Cardiac fibroblast (primary cell): ENCODE measurements around the gene PDZD7.

Experiments
- DNase-seq, 2 donors: peaks; one replicate each; pipeline versions ENCODE4 v3.0.0 to v3.0.0-alpha.2; 2010; ENCODE audit warnings: low read depth in 2 of 2
- H3K4me3 ChIP-seq, 2 donors: replicated peaks in 1 of 2; 1 replicate in 1 of 2; 2 replicates in 1 of 2; pipeline ENCODE4 v1.5.1; 2011; ENCODE audit warnings: low read depth in 2 of 2, low read length in 2 of 2, mild to moderate bottlenecking in 2 of 2, moderate library complexity in 1 of 2
- TF ChIP-seq, protein P1 (sequence below): IDR thresholded peaks from one replicate; pipeline ENCODE4 v1.5.1; 2011; ENCODE audit warnings: low read depth, mild to moderate bottlenecking, low read length, inconsistent platforms

The PDZD7 gene

DNA sequence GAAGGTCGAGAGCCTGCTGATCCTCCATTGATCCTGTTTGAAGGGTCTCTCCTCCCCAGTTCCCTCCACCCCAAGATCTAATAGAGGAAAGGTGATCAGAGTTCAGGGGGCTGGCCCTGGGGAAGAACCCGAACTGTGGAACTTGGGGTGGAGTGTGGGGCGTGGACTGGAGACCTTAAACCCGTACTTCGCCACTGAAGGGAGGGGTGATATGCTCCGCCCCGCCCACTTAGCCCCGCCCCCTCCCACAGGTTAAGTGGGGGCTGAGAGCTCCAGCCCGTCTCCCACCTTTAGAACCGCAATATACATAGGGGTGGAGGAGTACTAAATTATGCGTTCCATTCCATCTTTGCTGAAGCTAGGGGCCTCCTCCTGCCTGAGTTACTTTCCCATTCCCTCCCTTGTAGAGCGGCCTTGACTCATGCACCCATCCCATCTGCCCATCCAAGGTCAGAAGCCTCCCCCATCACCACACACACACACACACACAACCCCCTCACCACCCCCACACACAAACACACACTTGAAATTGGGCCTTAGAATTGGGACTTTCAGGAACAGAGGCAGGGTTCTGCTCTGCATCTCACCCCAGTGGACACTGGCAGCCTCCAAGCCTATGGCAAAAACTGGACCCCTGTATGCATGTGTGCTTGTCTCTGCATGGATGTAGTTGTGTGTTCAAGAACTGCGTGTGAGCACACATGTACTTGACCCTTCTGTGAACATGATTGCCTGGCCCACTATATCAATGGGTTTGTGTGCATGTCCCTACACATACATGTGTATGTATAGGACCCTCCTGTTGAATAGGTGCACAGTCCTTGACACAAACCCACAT, 60.6 kb downstream of the PDZD7 start:
- no peak for DNase-seq
- peak overlapping the region; percentile 58 to 62 for H3K4me3 ChIP-seq
- TF ChIP-seq, protein P1, sequence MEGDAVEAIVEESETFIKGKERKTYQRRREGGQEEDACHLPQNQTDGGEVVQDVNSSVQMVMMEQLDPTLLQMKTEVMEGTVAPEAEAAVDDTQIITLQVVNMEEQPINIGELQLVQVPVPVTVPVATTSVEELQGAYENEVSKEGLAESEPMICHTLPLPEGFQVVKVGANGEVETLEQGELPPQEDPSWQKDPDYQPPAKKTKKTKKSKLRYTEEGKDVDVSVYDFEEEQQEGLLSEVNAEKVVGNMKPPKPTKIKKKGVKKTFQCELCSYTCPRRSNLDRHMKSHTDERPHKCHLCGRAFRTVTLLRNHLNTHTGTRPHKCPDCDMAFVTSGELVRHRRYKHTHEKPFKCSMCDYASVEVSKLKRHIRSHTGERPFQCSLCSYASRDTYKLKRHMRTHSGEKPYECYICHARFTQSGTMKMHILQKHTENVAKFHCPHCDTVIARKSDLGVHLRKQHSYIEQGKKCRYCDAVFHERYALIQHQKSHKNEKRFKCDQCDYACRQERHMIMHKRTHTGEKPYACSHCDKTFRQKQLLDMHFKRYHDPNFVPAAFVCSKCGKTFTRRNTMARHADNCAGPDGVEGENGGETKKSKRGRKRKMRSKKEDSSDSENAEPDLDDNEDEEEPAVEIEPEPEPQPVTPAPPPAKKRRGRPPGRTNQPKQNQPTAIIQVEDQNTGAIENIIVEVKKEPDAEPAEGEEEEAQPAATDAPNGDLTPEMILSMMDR: no peak

DNA sequence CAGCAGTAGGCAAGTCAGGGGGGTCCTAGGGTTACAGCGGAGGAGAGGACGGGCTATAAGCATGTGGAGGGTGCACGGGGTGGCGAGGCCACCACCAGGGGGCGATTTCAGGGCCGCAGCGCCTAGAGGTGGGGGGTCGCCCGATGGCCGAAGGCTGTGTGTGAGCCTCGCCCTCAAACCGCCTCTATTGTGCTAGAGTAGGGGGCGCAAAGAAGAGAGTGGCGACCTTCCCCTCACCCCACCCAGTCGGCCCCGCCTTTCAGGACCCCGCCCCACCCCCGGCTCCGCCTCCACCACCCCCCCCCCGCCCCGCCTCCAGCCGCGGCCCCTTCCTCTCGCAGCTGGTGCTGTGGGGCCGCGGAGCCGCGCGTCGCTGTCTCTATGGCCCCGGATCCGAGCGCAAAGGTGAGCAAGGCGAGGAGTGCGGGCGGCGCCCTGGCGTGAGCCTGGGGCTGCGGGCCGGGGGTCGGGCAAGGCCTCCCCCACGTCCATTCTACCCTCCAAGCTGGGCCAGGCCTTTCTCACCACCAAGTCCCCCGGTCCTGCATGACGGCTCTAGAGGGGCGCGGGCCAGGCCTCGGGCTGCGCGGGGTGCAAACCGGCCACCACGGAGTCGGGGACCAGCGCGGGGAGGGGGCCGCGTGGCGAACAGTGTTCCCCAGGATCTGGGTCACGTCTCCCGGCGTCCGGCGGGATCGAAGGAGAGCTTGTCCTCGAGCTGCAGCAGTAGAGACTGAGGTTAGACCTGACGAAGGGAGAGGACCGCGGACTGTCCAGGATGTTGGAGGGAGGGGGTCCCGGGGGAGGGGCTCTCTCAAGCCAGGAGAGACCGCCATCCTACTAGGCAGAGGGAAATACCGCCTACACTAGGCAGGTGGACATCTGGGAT, 61.5 kb downstream of the PDZD7 start, which contains the start of gene SEMA4G:
TSS of gene SEMA4G (plus strand) at position 318 of the 889 bp plus-strand sequence. CDS start 3,409 bp downstream, outside the sequence.
- DNase-seq: peak; percentile 27 to 33
- peak within 1 kb of the TSS; percentile 58 to 62 for H3K4me3 ChIP-seq
- TF ChIP-seq, protein P1: peak; percentile 88

DNA sequence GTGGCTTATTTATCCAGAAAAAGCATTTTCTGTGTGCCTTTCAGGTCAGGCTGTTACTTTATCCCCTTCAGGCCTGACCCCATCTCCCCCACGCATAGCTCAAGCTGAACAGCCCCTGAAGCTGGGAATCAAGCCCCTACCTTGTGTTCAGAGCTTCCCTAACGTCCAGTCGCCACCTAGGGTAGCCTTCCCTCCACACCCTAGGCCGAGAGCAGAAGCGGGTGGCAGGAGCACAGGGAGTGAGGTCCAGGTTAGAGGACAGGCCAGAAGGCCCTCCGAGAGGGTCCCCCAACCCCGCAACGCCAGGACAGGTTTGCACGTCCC, 62.1 kb downstream of the PDZD7 start:
- no peak for DNase-seq
- peak overlapping the region; percentile 58 to 62 for H3K4me3 ChIP-seq
- TF ChIP-seq, protein P1: no peak

DNA sequence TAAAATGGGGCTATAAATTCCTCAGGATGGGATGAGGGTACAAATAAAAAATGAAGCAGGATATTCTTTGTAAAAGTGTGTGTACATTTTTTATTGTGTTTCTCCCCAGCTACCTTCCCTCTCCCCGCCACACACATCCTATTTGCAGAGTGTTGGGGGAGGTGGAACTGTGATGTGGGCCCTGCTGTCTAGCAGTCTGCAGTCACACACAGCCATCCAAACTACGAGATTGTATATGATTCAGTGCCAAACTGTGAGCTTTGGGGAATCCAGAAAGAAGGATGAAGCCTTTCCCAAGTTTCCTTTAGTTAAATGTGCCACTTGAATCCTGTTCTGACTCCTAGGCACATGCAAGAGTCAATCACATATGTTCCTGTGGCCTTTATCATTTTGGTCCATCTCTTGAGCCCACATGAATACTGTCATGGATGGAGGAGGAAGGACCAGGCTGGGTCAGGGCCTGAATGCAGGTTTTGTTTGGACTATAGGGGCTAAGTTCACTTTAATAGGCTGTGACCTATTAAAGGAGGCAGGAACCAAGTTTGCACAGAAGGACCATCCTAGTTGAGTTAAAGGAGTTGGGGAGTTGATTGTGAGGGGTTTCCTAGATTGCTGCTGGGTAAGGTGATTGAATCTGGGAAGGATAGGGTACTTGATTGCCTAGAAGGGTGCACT, 62.7 kb downstream of the PDZD7 start:
- H3K4me3 ChIP-seq: no peak overlapping the region
- DNase-seq: no peak

DNA sequence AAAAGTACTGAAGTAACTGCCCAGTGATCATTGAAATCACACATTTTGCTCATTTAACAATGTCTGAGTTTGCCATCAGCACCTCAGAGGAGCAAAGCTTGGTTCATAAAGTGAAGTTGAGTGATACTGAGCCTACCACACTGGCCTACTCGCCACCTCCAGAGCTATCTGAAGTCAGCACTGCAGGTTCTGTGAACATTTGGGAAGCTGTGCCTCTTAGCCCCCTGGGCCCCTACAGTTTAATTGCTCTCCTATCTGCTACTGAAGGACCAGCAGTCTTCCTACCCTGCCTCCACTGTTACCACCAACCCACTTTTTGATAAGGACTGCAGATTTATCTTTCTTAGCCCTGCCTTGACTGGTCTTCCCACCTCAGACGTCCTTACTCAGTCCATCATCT, 63.6 kb downstream of the PDZD7 start:
- DNase-seq: no peak
- H3K4me3 ChIP-seq: no peak overlapping the region
- TF ChIP-seq, protein P1: no peak

More for the DNA sequence above, 62.7 kb downstream of the PDZD7 start:
- TF ChIP-seq, protein P1: no peak

DNA sequence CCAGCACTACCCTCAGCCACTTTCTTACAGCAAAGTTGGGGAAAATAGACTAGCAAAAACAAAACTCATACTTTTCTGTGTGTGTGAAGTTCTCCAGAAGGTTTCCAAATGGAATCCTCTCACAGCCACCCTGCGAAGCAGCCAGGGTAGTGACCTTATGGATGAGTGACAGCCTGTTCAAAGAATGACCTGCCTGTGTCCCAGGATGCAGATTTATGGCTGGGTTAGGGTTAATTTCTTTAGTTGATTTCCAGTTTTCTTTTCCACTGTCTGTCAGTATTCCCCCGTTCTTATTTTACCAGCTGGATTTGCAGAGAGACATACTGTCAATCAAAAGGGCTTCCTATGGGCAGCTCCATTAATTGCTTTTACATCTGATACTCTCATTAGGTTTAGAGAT, 64.0 kb downstream of the PDZD7 start:
- H3K4me3 ChIP-seq: no peak overlapping the region
- no peak for DNase-seq
- TF ChIP-seq, protein P1: no peak
